ENCODE data around the gene ENPP4.
A peak's percentile ranks its signal among the peaks of the same experiment; 100 is the strongest.

- peak in 2 of 4 experiments; percentile 19 to 34 for TF ChIP-seq CTCF (IDR thresholded peaks at IDR 0.05)
- peak; percentile 84 for TF ChIP-seq POLR2AphosphoS5 (IDR thresholded peaks at IDR 0.05)
- peak; percentile 81 for TF ChIP-seq POLR2A (IDR thresholded peaks at IDR 0.05)
Observed at GRCh38 chr6:46129629-46130511, at the start of gene ENPP4.

Data from prostate gland (tissue), 2 donors.